Gastroesophageal sphincter (tissue), 3 donors: ENCODE data around the gene LCA5.

Source experiments
- EP300 ChIP-seq: sonication (generic); formaldehyde crosslinking; IDR thresholded peaks from one replicate; pipeline ENCODE4 v1.6.1; 2017; ENCODE audit warnings: antibody characterized with exemption, mild to moderate bottlenecking
- POLR2A ChIP-seq, 2 donors: fragments of 450-650 bp; IDR thresholded peaks; one replicate each; pipeline ENCODE4 v1.6.1; 2017; ENCODE audit warnings: antibody characterized with exemption in 2 of 2, mild to moderate bottlenecking in 2 of 2, moderate library complexity in 1 of 2
- POLR2AphosphoS5 ChIP-seq: sonication (generic); formaldehyde crosslinking; IDR thresholded peaks from one replicate; pipeline ENCODE4 v1.6.1; 2017; ENCODE audit warnings: antibody characterized with exemption
- TF ChIP-seq, protein P1 (sequence below), 4 experiments: fragments of 200-600 bp in 2 of 4; fragments of 450-650 bp in 2 of 4; sonication (generic) in 1 of 4; IDR thresholded peaks; one replicate each; pipeline ENCODE4 v1.5.1; 2017 to 2019; ENCODE audit warnings: antibody characterized with exemption in 4 of 4, mild to moderate bottlenecking in 2 of 4, moderate library complexity in 2 of 4

DNA sequence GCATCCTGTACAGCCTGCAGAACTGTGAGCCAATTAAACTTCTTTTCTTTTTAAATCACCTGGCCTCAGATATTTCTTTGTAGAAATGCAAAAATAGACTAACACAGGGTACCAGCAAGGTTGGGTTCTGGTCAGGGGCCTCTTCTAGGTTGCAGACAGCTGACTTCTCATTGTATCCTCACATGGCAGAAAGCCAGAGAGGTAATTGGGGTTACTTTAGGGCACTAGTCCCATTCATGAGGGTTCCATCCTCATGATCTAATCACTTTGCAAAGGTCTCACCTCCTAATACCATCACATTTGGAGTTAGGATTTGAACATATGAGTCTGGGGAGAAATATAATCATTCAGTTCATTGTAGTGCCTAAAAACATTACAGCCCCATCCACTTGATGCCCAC lies 101.5 kb downstream of the LCA5 start:
- TF ChIP-seq, protein P1, sequence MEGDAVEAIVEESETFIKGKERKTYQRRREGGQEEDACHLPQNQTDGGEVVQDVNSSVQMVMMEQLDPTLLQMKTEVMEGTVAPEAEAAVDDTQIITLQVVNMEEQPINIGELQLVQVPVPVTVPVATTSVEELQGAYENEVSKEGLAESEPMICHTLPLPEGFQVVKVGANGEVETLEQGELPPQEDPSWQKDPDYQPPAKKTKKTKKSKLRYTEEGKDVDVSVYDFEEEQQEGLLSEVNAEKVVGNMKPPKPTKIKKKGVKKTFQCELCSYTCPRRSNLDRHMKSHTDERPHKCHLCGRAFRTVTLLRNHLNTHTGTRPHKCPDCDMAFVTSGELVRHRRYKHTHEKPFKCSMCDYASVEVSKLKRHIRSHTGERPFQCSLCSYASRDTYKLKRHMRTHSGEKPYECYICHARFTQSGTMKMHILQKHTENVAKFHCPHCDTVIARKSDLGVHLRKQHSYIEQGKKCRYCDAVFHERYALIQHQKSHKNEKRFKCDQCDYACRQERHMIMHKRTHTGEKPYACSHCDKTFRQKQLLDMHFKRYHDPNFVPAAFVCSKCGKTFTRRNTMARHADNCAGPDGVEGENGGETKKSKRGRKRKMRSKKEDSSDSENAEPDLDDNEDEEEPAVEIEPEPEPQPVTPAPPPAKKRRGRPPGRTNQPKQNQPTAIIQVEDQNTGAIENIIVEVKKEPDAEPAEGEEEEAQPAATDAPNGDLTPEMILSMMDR (IDR thresholded peaks at IDR 0.05): no peak
- TF ChIP-seq POLR2AphosphoS5 (no peak), EP300 (no peak), POLR2A (IDR thresholded peaks at IDR 0.05) (no peak)
